Measurements from ENCODE around the gene ABLIM1.

The ABLIM1 gene

DNA sequence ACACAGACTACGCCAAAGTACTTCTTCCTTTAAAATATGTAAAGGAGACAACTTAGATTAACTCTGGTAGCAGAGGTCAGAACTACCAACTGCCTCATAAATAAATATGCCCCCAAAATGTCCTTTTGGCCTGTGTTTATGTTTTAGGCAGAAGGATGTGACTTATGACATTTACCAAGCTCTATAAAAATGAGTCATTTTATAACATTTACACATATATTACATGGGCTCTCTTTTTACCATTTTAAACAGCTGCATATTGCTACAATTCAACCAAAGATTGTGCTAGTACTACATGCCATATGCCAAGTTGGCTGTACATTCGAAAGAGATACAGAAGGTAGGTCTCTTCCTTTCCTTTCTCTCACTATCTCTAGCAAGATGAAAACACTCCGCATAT lies 12.4 kb downstream of the ABLIM1 start:
- DNase-seq, result no peak

- no peak for DNase-seq
Observed at GRCh38 chr10:114643158-114643557, 14.9 kb downstream of the ABLIM1 start.

- no peak for DNase-seq
Observed at GRCh38 chr10:114642729-114643128, 15.3 kb downstream of the ABLIM1 start.

- DNase-seq, result peak; percentile 89
Observed at GRCh38 chr10:114638821-114639625, 19.1 kb downstream of the ABLIM1 start.

DNA sequence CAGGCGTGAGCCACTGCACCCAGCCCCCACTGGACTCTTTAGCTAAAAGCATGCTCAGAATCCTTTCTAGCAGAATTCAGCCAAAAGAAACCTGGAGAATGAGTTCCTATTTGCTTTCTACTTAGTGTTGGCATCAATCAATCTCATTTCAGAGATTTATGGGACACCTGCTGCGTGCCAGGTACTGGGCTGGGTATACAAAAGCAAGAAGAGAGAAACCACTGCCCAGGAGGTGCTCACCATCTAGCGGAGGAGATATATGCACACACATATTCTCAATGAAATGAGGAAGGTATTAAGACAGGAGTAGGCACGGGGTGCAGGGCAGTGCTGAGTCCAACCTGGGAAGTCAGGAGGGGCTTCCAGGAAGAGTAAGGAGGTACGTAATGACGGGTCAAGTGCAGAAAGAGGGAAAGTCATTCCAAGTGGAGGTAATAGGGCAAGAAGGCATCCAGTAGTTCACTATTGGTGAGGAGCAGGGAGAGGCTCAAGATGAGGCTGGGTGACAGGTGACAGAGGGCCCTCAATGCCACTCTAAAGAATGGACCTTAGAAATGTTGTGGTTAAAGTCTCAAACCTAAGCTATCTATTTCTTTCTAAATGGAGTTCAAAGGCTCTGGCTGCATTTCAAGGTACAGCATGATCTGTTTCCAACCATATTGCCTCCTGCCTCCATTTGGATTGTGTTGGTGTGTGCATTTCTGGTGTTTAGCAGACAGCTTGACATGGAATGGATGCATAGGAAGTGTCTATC lies 22.1 kb downstream of the ABLIM1 start:
- no peak for DNase-seq

GRCh38 chr10:114635101-114635500 lies 23.0 kb downstream of the ABLIM1 start:
- DNase-seq, result no peak

- DNase-seq, result peak; percentile 90
Observed at GRCh38 chr10:114634609-114634979, 23.5 kb downstream of the ABLIM1 start.

- DNase-seq, result peak; percentile 91
Observed at GRCh38 chr10:114632869-114633715, 25.0 kb downstream of the ABLIM1 start.

DNA sequence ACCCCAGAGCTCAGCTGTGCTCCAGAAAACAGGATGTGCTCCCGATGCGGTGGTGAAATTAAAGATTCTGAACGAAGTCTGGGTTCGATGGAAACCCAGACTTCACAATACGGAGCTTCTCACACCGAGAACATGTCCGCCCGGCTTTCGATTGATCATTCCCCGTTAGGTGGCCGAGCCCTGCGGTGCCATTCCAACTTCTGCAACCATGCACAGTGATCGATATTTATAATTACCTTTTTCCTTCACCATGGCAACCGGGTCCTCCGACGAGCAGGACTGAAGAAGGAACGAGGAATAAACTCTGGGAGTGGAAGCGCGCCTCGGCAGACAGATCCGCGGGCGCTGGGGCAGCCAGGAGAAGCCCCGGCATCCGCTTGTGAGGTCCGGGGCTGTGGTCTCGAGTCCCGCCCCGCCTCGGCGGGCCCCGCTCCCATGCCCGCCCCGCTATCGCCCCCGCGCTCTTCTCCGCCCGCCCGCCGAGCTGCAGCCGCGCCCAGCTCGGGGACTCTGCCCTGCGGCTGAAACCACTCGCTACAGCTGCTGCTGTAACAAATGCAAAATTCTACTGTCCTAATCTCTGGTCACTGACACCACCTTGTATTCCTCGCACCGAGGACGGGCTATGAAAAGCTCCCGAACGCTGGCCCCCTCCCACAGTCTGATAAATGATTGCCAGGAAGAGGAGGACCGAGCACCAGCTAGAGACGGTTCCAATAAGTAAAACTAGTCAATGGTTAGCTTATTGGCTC lies 26.2 kb downstream of the ABLIM1 start:
- peak; percentile 79 for DNase-seq

- DNase-seq, result no peak
Observed at GRCh38 chr10:114631090-114631665, 26.9 kb downstream of the ABLIM1 start.

DNA sequence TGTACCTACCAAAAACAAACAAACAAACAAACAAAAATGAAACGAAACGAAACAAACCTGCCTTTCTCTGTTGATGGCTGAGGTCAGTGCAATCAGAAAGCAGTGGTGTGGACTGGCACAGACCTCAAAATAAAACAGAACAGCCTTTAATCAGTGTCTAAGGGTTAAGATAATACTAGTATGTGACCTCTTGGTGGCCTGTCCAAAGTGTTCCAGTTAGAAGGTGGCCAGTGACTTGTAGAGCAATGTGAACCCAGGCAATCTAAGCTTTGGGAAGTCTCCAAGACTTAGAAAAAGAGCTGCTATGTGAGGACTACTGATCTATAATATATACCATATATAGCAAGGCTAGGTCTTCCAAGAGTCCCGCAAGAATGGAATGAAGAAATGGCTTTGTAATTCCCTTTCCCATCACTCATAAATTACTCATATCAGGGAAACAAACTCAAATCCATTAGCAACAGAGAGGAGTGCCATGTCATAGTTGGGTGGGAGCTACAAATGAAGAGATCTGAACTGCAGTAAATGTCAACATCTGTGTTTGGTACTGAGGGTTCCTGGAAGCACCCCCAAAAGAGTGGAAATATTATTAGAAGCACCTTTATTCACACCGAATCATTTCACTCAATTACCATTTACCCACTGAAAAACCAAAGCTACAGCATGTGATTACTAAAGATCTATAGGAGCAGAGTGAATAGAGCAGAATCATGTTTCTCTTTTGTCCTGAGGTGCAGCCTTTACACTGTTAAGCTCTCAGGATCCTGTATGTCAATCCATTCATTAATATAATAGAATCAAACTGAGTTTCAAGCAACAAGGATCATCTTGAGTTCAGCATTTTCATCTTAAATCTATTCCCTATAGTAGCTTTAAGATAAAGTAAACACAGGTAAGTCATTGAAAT lies 28.0 kb downstream of the ABLIM1 start:
- DNase-seq, result peak; percentile 37

DNA sequence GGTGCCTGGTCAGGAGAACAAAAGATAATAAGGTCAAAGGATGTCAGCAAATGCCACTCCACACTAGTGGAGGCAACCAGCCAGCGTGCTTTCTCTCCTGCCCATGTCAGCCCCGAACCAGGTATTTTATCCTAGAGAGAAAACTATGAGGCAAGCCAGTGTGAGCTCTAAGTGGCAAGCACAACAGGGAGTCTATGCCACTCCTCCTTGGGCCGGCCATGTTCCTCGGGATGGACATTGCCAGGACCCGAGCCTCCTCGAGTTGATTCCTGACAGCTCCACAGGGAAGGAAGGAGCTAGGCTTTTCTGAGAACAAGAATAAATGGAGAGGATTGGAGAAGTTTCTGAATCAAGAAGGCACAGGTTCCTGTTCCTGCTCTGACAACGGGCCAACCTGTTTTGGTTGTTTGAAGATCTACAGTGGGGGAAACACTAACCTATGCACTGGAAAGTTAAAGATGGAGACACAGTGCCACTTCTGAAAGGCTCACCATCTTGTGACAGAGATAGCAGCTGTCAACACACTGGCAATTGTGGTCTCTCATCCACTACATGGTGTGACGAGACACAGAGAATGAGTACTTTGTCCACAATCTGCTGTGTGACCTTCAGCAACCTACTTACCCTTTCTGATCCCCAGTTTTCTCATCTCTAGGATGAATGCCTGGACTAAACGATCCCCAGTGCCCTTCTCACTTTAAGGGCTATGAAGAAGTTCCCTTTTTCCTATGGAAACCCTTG lies 28.8 kb downstream of the ABLIM1 start:
- DNase-seq, result no peak

GRCh38 chr10:114628106-114628505 lies 30.0 kb downstream of the ABLIM1 start:
- DNase-seq, result no peak

DNA sequence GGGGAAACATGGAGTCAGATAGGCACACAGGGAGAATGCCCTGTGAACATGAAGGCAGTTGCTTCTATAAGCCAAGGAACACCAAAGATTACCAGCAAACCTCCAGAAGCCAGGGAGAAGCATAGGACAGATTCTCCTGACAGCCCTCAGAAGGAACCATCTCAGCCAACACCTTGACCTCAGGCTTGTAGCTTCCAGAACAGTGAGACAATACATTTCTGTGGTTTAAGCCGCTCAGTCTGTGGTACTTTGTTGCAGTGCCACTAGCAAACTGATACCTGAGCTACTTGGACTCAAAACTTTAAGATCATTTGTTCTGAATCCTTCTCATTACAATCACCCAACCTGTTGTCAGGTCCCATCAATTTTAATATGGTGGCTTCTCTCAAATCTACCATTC lies 31.2 kb downstream of the ABLIM1 start:
- peak; percentile 38 for DNase-seq

DNA sequence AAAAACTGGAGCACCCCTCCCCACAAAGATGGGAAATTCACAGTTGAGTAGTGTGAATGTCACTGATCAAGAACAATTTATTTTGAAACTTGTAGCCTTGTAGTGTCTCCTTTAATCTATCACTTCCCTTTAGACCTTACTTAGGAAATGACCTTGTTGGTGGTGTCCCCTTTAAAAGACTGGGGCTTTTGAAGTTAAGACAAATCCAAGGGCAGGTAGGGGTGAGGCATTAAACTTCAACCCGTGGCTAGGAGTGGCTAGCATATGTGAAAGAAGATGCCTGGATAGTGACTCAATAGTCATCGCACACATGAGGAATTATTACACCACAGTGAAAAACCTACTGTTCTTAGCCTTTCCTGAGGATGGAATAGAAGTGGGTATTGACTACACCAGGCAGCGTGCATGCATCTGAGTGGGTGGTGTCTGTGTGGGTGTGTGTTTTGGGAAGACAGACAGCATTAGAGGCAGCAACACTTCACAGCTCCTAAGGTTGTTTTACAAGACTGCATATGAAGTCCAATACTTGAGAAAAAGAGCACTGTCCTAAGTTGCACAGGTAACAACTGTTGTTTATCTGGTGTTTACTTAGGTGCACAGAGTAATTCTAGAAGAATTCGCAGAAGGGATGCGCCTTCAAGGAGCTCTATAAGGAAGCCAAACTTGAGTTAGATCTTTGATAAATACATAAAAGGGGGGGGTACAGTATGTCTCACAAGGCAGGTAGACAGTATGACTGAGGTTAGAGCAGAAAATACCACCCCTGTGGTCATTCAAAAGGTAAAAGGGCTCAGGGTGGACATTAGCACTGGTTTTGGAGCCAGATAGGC lies 32.9 kb downstream of the ABLIM1 start:
- DNase-seq, result peak; percentile 61

GRCh38 chr10:114624422-114624821 lies 33.7 kb downstream of the ABLIM1 start:
- no peak for DNase-seq

DNA sequence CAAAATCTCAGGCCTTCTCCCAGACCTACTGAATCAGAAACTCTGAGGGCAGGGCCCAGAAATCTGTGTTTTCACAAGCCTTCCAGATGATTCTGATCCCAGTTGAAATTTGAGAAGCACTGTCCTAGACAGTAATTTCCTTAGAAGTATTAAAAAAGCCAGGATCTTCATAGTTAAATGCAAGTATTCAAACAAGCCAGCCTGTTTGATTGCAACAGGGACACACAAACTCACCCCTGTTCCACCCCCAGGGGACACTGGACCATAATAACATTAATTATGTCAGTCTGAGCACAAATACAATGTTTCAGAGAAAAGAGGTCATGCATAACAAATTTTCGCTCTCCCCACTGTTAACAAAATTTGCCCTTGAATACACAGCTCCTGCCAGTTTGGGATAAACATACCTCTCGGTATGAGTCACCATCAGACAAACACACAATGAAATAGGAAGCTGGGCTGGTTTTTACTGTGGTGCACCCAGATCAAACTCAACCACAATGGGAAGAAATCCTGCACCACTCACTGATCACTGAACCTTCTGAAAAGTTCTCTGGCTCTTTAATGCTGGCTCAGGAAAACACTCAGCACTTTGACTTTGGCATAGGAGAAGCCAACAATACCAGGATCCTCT lies 34.3 kb downstream of the ABLIM1 start:
- peak; percentile 90 for DNase-seq

DNA sequence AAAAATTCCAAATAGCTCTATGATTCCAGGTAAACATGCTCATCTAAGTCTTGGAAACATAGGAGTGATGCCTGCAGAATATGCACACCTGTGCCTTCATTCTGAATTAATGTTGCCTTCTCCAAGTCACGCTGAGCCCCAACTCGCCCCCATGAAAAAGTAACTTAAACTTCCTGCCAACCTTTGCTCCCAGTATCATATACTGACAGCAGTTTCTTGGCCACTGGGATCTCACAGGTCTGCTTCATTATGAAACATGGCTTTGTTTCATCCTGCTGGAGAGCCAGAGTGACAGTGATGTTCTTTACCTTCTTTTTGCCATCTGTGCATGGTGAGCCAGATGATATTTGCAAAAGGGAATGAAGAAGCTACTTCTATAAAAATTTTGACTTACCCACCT lies 34.9 kb downstream of the ABLIM1 start:
- DNase-seq, result no peak

DNA sequence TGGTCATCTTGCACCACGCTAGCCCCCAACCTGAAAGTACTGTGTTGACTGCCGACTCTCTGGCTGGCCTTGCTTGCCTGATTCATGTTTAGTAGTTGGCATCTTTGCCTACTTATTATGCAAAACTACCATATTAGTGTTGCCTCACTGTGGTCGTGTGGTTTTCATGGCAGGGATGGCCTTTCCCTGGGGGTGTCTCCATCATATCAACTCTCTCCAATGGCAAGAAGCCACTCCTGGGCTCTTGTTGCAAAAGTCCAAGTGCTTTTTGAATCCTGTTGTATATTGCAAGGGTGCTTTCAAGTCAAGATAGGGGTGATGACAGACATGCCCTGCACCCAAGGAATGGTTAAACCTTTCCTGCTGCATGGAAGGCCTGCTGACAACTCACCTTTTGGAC lies 39.4 kb downstream of the ABLIM1 start:
- no peak for DNase-seq

All from kidney glomerular epithelial cell (primary cell).